Right atrium auricular region (tissue), 2 donors: ENCODE results near the gene CACNA1H. TPM values are rescaled to one million over a fixed set of nuclear protein-coding genes. Genes with fewer than 3 reads are reported as not detected.

Source experiments
- DNase-seq: peaks from one replicate; pipeline ENCODE4 v3.0.0-alpha.2; 2019; ENCODE audit warnings: low spot score
- H3K27ac ChIP-seq, 2 donors: fragments of 200-600 bp; sonication (generic); 1 replicate in 1 of 2; 2 replicates in 1 of 2; pipeline ENCODE4 v1.5.1; 2016 to 2019
- H3K27me3 ChIP-seq, 2 donors: fragments of 200-600 bp; sonication (generic); one replicate each; pipeline versions ENCODE4 v1.5.1 to v1.6.0; 2017 to 2019
- H3K36me3 ChIP-seq: fragments of 200-600 bp; sonication (generic); one replicate; pipeline ENCODE4 v1.5.1; 2016
- H3K4me1 ChIP-seq, 2 donors: fragments of 200-600 bp; sonication (generic); one replicate each; pipeline versions ENCODE4 v1.5.1 to v1.6.0; 2017 to 2019
- H3K4me3 ChIP-seq, 2 donors: fragments of 200-600 bp; sonication (generic); 1 replicate in 1 of 2; 2 replicates in 1 of 2; pipeline ENCODE4 v1.5.1; 2017 to 2019; ENCODE audit warnings: mild to moderate bottlenecking in 1 of 2, moderate library complexity in 1 of 2
- H3K9me3 ChIP-seq, 2 donors: fragments of 200-600 bp; sonication (generic); one replicate each; pipeline ENCODE4 v1.5.1; 2019
- total RNA-seq, 2 donors: library from RNA; depleted of rRNA; stranded (reverse); fragments of >200 nt; gene quantifications; one replicate each; pipeline ENCODE4 v1.1.0, GENCODE V29; 2016
- TF ChIP-seq, protein P1 (sequence below), 2 donors: fragments of 200-600 bp; sonication (generic); IDR thresholded peaks; one replicate each; pipeline ENCODE4 v1.5.1; 2019; ENCODE audit warnings: antibody characterized with exemption in 2 of 2

CACNA1H gene
- total RNA-seq, 2 donors from 2014 or later = 7.0 to 9.4 TPM

DNA sequence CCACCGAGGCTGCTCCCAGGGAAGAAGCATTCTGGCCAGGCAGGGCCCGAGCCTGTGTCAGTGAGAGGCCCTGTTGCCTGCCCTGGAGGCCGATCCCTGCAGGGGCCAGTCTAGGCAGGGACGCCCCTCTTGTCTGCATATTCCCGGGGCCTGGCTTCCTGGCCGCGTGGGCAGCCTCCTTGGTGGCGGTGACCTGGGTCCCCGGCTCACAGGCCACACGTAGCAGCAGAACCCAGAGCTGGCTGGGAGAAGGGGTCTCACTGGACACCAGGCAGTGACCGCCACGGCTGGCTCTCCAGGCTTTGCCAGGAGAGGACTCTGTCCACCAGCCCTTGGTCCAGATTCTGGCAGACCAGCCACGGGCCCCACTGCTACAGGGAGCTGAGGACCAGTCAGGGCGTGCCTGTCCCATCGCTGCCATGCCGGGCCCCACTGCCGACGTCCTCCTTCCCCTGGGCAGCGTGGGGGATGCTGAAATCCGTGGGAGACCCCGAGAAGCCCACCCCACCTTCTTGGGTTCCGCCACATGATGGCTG is 3.7 kb upstream of the CACNA1H start:
- H3K4me1 ChIP-seq = peaks cover 0 to 8% of the 10 kb centered on the region in 2 donors
- H3K9me3 ChIP-seq = no peaks in the 10 kb centered on the region
- H3K36me3 ChIP-seq = no peaks in the 10 kb centered on the region
- no peak for DNase-seq
- no peak overlapping the region for H3K4me3 ChIP-seq
- TF ChIP-seq, protein P1, sequence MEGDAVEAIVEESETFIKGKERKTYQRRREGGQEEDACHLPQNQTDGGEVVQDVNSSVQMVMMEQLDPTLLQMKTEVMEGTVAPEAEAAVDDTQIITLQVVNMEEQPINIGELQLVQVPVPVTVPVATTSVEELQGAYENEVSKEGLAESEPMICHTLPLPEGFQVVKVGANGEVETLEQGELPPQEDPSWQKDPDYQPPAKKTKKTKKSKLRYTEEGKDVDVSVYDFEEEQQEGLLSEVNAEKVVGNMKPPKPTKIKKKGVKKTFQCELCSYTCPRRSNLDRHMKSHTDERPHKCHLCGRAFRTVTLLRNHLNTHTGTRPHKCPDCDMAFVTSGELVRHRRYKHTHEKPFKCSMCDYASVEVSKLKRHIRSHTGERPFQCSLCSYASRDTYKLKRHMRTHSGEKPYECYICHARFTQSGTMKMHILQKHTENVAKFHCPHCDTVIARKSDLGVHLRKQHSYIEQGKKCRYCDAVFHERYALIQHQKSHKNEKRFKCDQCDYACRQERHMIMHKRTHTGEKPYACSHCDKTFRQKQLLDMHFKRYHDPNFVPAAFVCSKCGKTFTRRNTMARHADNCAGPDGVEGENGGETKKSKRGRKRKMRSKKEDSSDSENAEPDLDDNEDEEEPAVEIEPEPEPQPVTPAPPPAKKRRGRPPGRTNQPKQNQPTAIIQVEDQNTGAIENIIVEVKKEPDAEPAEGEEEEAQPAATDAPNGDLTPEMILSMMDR (IDR thresholded peaks at IDR 0.05) = no peak
- H3K27ac ChIP-seq = no peak overlapping the region
- H3K27me3 ChIP-seq = peaks cover 0 to 8% of the 10 kb centered on the region in 2 donors

DNA sequence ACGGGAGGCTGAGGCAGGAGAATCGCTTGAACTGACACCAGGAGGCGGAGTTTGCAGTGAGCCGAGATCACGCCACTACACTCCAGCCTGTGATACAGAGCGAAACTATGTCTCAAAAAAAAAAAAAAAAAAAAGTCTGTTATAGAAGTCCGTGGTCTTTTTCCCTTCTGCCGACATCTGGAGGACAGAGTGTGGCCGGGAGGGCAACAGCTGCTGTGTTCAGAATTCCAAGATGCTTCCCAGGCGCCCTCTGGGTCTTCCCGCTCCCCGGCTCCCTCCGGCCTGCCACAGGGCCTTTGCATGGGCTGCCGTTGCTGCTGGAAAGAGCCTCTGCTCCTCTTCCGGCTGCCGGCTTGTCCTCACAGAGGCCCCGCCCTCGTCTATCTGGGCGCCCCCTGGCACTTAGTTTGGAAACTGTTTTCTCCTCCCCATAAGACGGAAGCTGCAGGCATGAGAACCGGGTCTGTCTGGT is 2.4 kb upstream of the CACNA1H start:
- peaks cover 0 to 16% of the 10 kb centered on the region in 2 donors for H3K27me3 ChIP-seq
- TF ChIP-seq, protein P1 (IDR thresholded peaks at IDR 0.05) = no peak
- no peak for DNase-seq
- H3K4me1 ChIP-seq = peaks cover 0 to 15% of the 10 kb centered on the region in 2 donors
- H3K36me3 ChIP-seq = no peaks in the 10 kb centered on the region
- no peak overlapping the region for H3K27ac ChIP-seq
- H3K4me3 ChIP-seq = no peak overlapping the region
- no peaks in the 10 kb centered on the region for H3K9me3 ChIP-seq

GRCh38 chr16:1151424-1152122 is 1.3 kb upstream of the CACNA1H start:
- Histone ChIP-seq H3K4me1 (peaks cover 0 to 15% of the 10 kb centered on the region in 2 donors), H3K27me3 (peaks cover 0 to 16% of the 10 kb centered on the region in 2 donors), H3K9me3 (no peaks in the 10 kb centered on the region), H3K4me3 (no peak overlapping the region), H3K36me3 (no peaks in the 10 kb centered on the region), H3K27ac (no peak overlapping the region)
- TF ChIP-seq, protein P1 (IDR thresholded peaks at IDR 0.05) = no peak
- no peak for DNase-seq

DNA sequence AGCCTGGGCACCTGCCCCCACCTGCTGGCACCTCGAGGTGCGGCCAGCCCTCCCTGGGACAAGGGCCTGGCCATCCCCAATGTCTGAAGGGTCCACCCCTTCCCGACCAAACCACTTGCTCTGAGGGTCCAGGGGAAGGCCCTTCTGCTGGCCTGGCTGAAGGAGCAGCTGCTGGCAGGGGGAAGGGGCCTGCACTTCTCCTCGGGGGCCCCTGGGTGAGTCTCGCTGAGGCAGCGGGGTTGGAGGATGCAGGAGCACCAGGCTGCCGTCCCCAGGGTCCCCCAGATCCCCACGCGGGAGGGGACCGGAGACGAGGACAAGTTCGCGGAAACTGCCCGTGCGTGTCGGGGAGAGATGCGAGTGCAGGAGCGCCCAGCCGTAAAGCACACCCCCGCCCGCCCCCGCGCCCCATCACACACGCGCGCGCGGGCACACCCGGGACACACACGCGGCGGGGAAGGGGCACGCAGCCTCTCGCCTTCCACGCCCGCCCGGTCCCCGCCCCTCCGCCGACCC is 725 bp upstream of the CACNA1H start:
- TF ChIP-seq, protein P1 (IDR thresholded peaks at IDR 0.05) = no peak
- peak overlapping the region; percentile 57 for H3K4me3 ChIP-seq
- H3K9me3 ChIP-seq = no peaks in the 10 kb centered on the region
- no peak overlapping the region for H3K27ac ChIP-seq
- no peaks in the 10 kb centered on the region for H3K36me3 ChIP-seq
- peaks cover 0 to 16% of the 10 kb centered on the region in 2 donors for H3K27me3 ChIP-seq
- DNase-seq = no peak
- H3K4me1 ChIP-seq = peaks cover 0 to 15% of the 10 kb centered on the region in 2 donors

DNA sequence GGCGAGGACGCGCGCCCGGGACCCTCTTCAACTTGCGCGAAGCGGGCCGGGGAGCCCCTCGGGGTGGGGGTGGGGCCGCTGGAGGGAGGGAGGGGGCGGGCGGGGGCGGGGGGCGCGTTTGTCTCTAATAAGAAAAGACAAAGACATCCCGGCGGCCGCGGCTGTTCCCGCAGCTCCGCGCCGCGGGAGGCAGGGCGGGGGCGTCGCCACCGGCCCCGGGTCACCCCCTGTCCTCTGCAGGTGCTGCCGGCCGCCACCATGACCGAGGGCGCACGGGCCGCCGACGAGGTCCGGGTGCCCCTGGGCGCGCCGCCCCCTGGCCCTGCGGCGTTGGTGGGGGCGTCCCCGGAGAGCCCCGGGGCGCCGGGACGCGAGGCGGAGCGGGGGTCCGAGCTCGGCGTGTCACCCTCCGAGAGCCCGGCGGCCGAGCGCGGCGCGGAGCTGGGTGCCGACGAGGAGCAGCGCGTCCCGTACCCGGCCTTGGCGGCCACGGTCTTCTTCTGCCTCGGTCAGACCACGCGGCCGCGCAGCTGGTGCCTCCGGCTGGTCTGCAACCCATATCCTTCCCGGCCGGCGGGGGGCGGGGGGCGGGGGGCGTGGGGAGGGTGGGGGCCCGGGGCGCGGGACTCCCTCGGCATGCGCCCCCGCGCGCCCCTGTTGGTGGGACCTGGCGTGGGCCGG is 714 bp downstream of the CACNA1H start:
- no peak for DNase-seq
- Histone ChIP-seq H3K4me3 (peak overlapping the region; percentile 18 to 48), H3K36me3 (no peaks in the 10 kb centered on the region), H3K27me3 (peaks cover 0 to 16% of the 10 kb centered on the region in 2 donors), H3K9me3 (no peaks in the 10 kb centered on the region), H3K27ac (peak overlapping the region; percentile 26 to 40), H3K4me1 (peaks cover 0 to 15% of the 10 kb centered on the region in 2 donors)
- TF ChIP-seq, protein P1 (IDR thresholded peaks at IDR 0.05) = no peak
